Cardiac fibroblast (primary cell): ENCODE results near the gene PSKH1.

Source experiments
- DNase-seq, 2 donors: peaks; one replicate each; pipeline versions ENCODE4 v3.0.0 to v3.0.0-alpha.2; 2010; ENCODE audit warnings: low read depth in 2 of 2
- H3K4me3 ChIP-seq, 2 donors: replicated peaks in 1 of 2; 1 replicate in 1 of 2; 2 replicates in 1 of 2; pipeline ENCODE4 v1.5.1; 2011; ENCODE audit warnings: low read depth in 2 of 2, low read length in 2 of 2, mild to moderate bottlenecking in 2 of 2, moderate library complexity in 1 of 2
- CTCF ChIP-seq: IDR thresholded peaks from one replicate; pipeline ENCODE4 v1.5.1; 2011; ENCODE audit warnings: low read depth, mild to moderate bottlenecking, low read length, inconsistent platforms

Gene PSKH1

GRCh38 chr16:67939507-67940445 lies 46.7 kb downstream of the PSKH1 start:
- no peak for DNase-seq
- no peak for TF ChIP-seq CTCF
- H3K4me3 ChIP-seq: no peak overlapping the region

- DNase-seq: no peak
- no peak for TF ChIP-seq CTCF
- no peak overlapping the region for H3K4me3 ChIP-seq
These were observed 47.5 kb downstream of the PSKH1 start for GRCh38 chr16:67940446-67941089.

- no peak for TF ChIP-seq CTCF
- H3K4me3 ChIP-seq: no peak overlapping the region
- no peak for DNase-seq
These were observed 48.6 kb downstream of the PSKH1 start for GRCh38 chr16:67941469-67942199.

GRCh38 chr16:67942200-67942509 lies 49.1 kb downstream of the PSKH1 start:
- H3K4me3 ChIP-seq: no peak overlapping the region
- peak; percentile 70 for TF ChIP-seq CTCF
- peak; percentile 39 to 44 for DNase-seq

GRCh38 chr16:67942510-67943255 lies 49.6 kb downstream of the PSKH1 start:
- DNase-seq: no peak
- H3K4me3 ChIP-seq: no peak overlapping the region
- TF ChIP-seq CTCF: no peak

- no peak overlapping the region for H3K4me3 ChIP-seq
- no peak for TF ChIP-seq CTCF
- no peak for DNase-seq
These were observed 50.2 kb downstream of the PSKH1 start for GRCh38 chr16:67943256-67943618.
